Pancreas (tissue), 10 donors: ENCODE measurements around the gene BTBD16. TPM values are rescaled to one million over a fixed set of nuclear protein-coding genes. Genes with fewer than 3 reads are reported as not detected.

ENCODE experiments used
- ATAC-seq, 4 donors: fragments of 200-7000 bp; cut with Tn5 transposase; one replicate each; pipeline versions ENCODE4 v1.8.0 to v1.9.1; 2020; ENCODE audit warnings: mild to moderate bottlenecking in 4 of 4, moderate library complexity in 4 of 4
- DNase-seq, 6 donors: peaks; one replicate each; pipeline ENCODE4 v3.0.0-alpha.2; 2020
- FAIRE-seq: peaks from 2 replicates; lab custom pipeline; 2012; peaks lifted over from hg19 to GRCh38; lab: Jason Lieb, UNC
- H3K27ac ChIP-seq, 4 donors: fragments of 200-600 bp; sonication (generic); 1 replicate in 3 of 4; 2 replicates in 1 of 4; pipeline versions ENCODE4 v1.5.0 to v1.8.0; 2020
- H3K27me3 ChIP-seq, 4 donors: fragments of 200-600 bp; one replicate each; pipeline ENCODE4 v1.8.0; 2021
- H3K36me3 ChIP-seq, 3 donors: fragments of 200-600 bp; sonication (generic) in 1 of 3; one replicate each; pipeline versions ENCODE4 v1.5.0 to v1.8.0; 2020 to 2021
- H3K4me1 ChIP-seq, 3 donors: fragments of 200-600 bp; one replicate each; pipeline ENCODE4 v1.8.0; 2021
- H3K4me3 ChIP-seq, 4 donors: fragments of 200-600 bp; sonication (generic) in 2 of 4; one replicate each; pipeline versions ENCODE4 v1.5.0 to v1.8.0; 2020 to 2021
- H3K9me3 ChIP-seq, 4 donors: fragments of 200-600 bp; one replicate each; pipeline ENCODE4 v1.8.0; 2021
- WGBS, 2 donors: extraction: QIAGEN DNeasy Blood & Tissue Kit; methylation state at CpG; one replicate each; pipeline ENCODE4 v1.1.7; 2013; 5-methylcytosine and 5-hydroxymethylcytosine counted together
- intact Hi-C, 3 donors: fragments of 100-400 bp; cut with DNase I; formaldehyde crosslinking; loops; one replicate each; pipeline versions ENCODE4 v1.11.1 to v1.14.2; 2022
- polyA plus RNA-seq, 2 donors: library from polyadenylated mRNA; stranded (reverse); fragments of 200-250 nt; gene quantifications; one replicate each; pipeline ENCODE4 v1.2.3, GENCODE V29; 2013
- total RNA-seq, 6 donors: library from RNA; stranded (reverse); fragmentation: NEBNext Ultra II Directional in 4 of 6; extraction: Animal tissue kit (Norgen Biotek cat#: 25700) in 4 of 6; gene quantifications; one replicate each; pipeline versions ENCODE4 v1.2.1 to v1.2.4, GENCODE V29; 2021 to 2023
- TF ChIP-seq, protein P1 (sequence below), 4 donors: fragments of 200-600 bp; sonication (generic) in 3 of 4; IDR thresholded peaks; one replicate each; pipeline versions ENCODE4 v1.5.0 to v1.8.0; 2021; ENCODE audit warnings: antibody characterized with exemption in 4 of 4
- donor health status: healthy with polysubstance abuse.
- donor health status: DM: no; HTN: no; CAD: no; lungs with moderate emphysema.
- donor health status: DM: no; HTN: no; CAD: no.
- donor health status: control.
- donor health status: control.
- donor health status: Bipolar disorder and iron deficiency.
- donor health status: DM: yes; HTN: yes; CAD: no.
- donor health status: DM: no; HTN: no; CAD: no.
- donor health status: DM: no; HTN: no; CAD: no.
- donor health status: DM: yes; HTN: yes; CAD: no.

Gene BTBD16
- total and polyA plus RNA-seq, 8 donors = 0.14 to 0.52 (median 0.34) TPM; not detected in 3

- Histone ChIP-seq H3K9me3 (no peaks in the 10 kb centered on the region), H3K27me3 (no peaks in the 10 kb centered on the region), H3K4me3 (no peak overlapping the region), H3K27ac (no peak overlapping the region), H3K4me1 (no peaks in the 10 kb centered on the region), H3K36me3 (no peaks in the 10 kb centered on the region)
- no peak for FAIRE-seq
- DNase-seq = no peak
- intact Hi-C loops = loop anchor here in 1 of 3 donors (10.0 kb wide), 1 partner anchor 273 kb away; the partner anchor contains the start of gene DMBT1
- TF ChIP-seq, protein P1, sequence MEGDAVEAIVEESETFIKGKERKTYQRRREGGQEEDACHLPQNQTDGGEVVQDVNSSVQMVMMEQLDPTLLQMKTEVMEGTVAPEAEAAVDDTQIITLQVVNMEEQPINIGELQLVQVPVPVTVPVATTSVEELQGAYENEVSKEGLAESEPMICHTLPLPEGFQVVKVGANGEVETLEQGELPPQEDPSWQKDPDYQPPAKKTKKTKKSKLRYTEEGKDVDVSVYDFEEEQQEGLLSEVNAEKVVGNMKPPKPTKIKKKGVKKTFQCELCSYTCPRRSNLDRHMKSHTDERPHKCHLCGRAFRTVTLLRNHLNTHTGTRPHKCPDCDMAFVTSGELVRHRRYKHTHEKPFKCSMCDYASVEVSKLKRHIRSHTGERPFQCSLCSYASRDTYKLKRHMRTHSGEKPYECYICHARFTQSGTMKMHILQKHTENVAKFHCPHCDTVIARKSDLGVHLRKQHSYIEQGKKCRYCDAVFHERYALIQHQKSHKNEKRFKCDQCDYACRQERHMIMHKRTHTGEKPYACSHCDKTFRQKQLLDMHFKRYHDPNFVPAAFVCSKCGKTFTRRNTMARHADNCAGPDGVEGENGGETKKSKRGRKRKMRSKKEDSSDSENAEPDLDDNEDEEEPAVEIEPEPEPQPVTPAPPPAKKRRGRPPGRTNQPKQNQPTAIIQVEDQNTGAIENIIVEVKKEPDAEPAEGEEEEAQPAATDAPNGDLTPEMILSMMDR (IDR thresholded peaks at IDR 0.05) = no peak
- ATAC-seq = no peak
- 82 to 87% methylated on average over 5 of the region's 5 CpGs for WGBS, 2 donors
Measured at GRCh38 chr10:122291739-122292138, 20.6 kb downstream of the BTBD16 start.

GRCh38 chr10:122292376-122292775 lies 21.3 kb downstream of the BTBD16 start:
- intact Hi-C loops = loop anchor here in 1 of 3 donors (10.0 kb wide), 1 partner anchor 272 kb away; the partner anchor contains the start of gene DMBT1
- H3K36me3 ChIP-seq = no peaks in the 10 kb centered on the region
- WGBS, 2 donors = 76 to 92% methylated on average over 3 of the region's 3 CpGs
- H3K27me3 ChIP-seq = no peaks in the 10 kb centered on the region
- ATAC-seq (no peak), DNase-seq (no peak), FAIRE-seq (no peak)
- no peak overlapping the region for H3K27ac ChIP-seq
- TF ChIP-seq, protein P1 (IDR thresholded peaks at IDR 0.05) = no peak
- no peak overlapping the region for H3K4me3 ChIP-seq
- H3K4me1 ChIP-seq = no peaks in the 10 kb centered on the region
- no peaks in the 10 kb centered on the region for H3K9me3 ChIP-seq

DNA sequence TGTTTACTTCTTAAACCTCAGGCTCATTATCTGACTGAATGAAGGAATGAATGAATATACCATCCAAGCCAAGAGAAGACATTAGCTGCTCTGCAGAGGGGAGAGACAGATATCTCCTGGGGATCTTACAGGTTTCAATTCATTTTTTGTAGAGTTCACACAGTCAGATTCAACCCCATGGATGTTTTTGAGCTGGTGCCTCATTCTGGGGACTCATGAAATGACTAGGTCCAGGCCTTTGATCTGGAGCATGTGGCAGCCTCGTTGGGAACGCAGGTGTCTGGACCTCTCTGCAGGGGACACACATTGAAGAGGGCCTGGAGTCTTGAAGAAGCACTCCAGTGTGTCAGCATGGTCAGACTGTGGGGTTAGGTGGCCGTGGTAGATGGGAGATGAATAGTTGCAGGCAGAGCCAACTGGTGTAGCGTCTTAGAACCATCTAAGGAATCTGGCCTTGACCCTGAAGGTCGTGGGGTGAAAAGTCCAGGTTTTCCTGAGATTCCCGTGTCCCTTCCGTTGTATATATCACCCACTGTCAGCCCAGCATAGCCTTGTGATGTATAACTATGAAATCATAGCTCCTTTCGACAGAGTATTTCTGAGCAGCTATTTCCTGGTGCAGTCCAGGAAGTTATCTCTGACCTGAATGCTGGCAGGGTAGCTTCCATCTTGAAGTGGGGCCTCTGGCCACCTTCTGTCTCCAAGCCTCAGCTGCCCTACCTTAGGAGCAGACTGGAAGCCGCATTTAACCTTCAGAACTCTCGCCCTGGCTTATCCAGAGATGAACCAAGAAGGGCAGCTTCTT lies 22.3 kb downstream of the BTBD16 start:
- no peak overlapping the region for H3K4me3 ChIP-seq
- no peaks in the 10 kb centered on the region for H3K36me3 ChIP-seq
- ATAC-seq = peak in 1 of 4 donors; percentile 35
- H3K4me1 ChIP-seq = no peaks in the 10 kb centered on the region
- no peak for FAIRE-seq
- intact Hi-C loops = loop anchor here in 1 of 3 donors (10.0 kb wide), 1 partner anchor 271 kb away; the partner anchor contains the start of gene DMBT1
- TF ChIP-seq, protein P1 (IDR thresholded peaks at IDR 0.05) = no peak
- H3K9me3 ChIP-seq = no peaks in the 10 kb centered on the region
- 69 to 80% methylated on average over 10 of the region's 10 CpGs for WGBS, 2 donors
- H3K27me3 ChIP-seq = no peaks in the 10 kb centered on the region
- no peak for DNase-seq
- no peak overlapping the region for H3K27ac ChIP-seq

DNA sequence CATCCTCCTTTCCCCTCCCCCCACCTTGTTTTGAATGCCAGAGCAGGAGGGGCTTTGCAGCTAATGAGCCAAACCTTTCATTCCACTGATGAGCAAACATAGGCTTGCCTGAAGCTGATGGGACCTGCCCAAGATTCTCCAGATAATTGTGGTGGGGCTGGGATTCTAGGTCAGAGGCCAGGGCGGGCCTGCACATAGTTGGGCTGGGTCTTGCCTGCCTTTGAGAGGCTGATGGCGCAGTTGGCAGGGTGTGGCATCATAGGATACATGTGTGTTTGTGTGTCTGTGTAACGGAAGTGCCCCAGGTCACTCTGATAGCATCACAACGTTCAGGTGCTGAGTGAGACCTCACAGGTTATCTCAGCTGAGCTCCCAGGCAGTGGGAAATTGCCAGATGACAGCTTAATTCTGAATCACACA lies 22.9 kb downstream of the BTBD16 start:
- no peak overlapping the region for H3K4me3 ChIP-seq
- H3K4me1 ChIP-seq = no peaks in the 10 kb centered on the region
- no peak overlapping the region for H3K27ac ChIP-seq
- 57 to 65% methylated on average over 4 of the region's 4 CpGs for WGBS, 2 donors
- TF ChIP-seq, protein P1 (IDR thresholded peaks at IDR 0.05) = no peak
- no peaks in the 10 kb centered on the region for H3K27me3 ChIP-seq
- ATAC-seq = no peak
- no peak for FAIRE-seq
- H3K9me3 ChIP-seq = no peaks in the 10 kb centered on the region
- intact Hi-C loops = loop anchor here in 1 of 3 donors (2.0 to 10.0 kb wide), 2 partner anchors 139 to 271 kb away; partner anchors contain the start of gene DMBT1
- H3K36me3 ChIP-seq = no peaks in the 10 kb centered on the region
- no peak for DNase-seq
